MM.1S (cell line): ENCODE measurements around the gene MINDY3.

Source experiments
- EZH2 ChIP-seq: fragments of 300-600 bp; sonication (generic); optimal IDR thresholded peaks from 2 replicates; pipeline ENCODE3; 2017; ENCODE audit warnings: low read depth, mild to moderate bottlenecking, antibody characterized with exemption, low read length, mixed read lengths
- EZH2phosphoT487 ChIP-seq: fragments of 300-600 bp; sonication (generic); IDR thresholded peaks from 2 replicates; pipeline ENCODE4 v1.6.1; 2018; ENCODE audit warnings: antibody characterized with exemption, low read length
- TF ChIP-seq, protein P1 (sequence below): fragments of 300-600 bp; sonication (generic); IDR thresholded peaks from 2 replicates; pipeline ENCODE4 v1.5.1; 2016; ENCODE audit warnings: antibody characterized with exemption, low read length, mixed read lengths

DNA sequence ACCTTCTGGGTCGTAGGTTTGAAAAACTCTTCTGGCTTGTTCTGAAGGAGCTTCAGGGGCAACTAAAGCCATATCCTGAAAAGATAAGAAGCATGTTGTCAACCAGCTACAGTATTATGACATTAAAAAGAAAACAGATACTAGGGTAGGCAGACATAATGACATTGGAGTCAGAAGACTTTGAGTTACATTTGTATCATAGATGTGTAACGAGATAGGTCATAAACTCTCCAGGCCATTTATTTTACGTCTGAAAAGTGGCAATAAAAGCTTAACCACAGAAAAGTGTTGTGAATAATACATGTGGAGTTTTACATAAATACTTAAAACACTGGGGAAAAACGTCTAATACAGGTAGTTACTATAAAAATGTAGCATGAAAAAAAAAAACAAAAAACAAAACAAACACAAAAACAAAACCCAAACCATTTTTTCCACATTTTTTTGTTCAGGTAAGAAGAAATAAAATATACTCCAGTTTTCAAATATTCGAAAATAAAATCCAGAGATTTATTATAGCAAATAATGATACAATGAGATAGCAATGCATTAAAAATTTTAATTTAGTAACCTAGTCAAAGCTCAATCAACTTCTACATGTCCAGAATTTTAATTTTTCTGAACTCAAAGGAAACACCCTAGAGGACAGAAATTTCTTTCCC is 64.1 kb downstream of the MINDY3 start:
- TF ChIP-seq, protein P1, sequence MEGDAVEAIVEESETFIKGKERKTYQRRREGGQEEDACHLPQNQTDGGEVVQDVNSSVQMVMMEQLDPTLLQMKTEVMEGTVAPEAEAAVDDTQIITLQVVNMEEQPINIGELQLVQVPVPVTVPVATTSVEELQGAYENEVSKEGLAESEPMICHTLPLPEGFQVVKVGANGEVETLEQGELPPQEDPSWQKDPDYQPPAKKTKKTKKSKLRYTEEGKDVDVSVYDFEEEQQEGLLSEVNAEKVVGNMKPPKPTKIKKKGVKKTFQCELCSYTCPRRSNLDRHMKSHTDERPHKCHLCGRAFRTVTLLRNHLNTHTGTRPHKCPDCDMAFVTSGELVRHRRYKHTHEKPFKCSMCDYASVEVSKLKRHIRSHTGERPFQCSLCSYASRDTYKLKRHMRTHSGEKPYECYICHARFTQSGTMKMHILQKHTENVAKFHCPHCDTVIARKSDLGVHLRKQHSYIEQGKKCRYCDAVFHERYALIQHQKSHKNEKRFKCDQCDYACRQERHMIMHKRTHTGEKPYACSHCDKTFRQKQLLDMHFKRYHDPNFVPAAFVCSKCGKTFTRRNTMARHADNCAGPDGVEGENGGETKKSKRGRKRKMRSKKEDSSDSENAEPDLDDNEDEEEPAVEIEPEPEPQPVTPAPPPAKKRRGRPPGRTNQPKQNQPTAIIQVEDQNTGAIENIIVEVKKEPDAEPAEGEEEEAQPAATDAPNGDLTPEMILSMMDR, result no peak
- TF ChIP-seq EZH2, result no peak
- TF ChIP-seq EZH2phosphoT487, result no peak
